GM12892 (cell line): ENCODE data around the gene MGMT.

Experiments
- DNase-seq: peaks from one replicate; pipeline ENCODE4 v3.0.0; 2011; ENCODE audit not compliant: insufficient read length
- FAIRE-seq: peaks from 2 replicates; lab custom pipeline; 2011; peaks lifted over from hg19 to GRCh38; lab: Jason Lieb, UNC
- POLR2A ChIP-seq: IDR thresholded peaks from 2 replicates; pipeline ENCODE4 v1.6.1; 2011; ENCODE audit warnings: low read depth, low read length, control low read depth
- POLR2AphosphoS5 ChIP-seq: IDR thresholded peaks from 2 replicates; pipeline ENCODE4 v1.6.1; 2011; ENCODE audit warnings: low read depth, low read length, control low read depth
- TAF1 ChIP-seq: IDR thresholded peaks from 2 replicates; pipeline ENCODE4 v1.6.1; 2011; ENCODE audit warnings: low read depth, mild to moderate bottlenecking, control low read depth, low read length, borderline replicate concordance

MGMT gene

DNA sequence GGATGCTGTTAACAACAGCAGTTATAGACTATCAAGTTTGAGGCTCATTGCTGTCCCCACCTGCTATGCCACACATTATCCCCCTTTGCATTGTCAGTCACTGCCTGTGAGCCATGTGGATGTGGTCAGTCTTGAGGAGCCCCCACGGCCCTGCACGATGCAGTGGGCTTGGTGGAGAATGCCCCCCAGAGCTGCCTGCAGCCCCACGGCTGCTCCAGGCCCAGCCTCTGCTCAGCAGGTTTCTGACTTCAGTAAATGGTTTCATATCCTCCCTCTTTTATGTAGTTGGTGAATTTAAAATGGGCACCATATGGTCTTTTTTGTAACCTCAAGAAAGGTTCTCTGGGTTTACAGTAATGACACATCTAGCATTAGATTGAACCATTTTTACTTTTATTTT, 332.9 kb downstream of the MGMT start:
- no peak for DNase-seq
- no peak for TF ChIP-seq TAF1
- no peak for TF ChIP-seq POLR2AphosphoS5
- no peak for TF ChIP-seq POLR2A
- FAIRE-seq = no peak

DNA sequence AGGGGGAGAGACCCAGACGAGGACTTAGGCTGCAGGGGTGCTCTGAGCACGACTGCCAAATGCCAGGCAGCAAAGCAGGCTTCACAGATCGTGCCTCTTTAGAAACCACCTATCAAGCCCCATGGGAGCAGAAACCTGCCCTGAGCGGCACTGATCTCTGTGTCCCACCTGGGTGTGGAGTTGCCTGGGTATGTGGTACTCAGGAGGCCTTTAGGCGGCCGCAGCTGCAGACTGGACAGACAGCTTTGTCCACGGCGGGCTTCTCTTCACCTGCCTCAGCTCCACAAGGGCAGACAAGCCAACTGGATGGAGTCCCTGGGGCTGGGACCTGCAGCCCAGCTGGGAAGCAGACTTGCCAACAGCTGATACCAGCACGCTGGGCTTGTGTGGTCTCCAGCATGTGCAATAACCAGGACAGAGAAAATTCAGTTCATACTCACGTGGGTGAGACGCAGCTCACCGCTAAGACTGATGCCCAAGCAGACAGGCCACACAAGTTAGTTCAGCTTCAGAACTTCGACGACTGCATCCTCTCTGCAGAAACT, 333.8 kb downstream of the MGMT start:
- TF ChIP-seq POLR2AphosphoS5 = no peak
- TF ChIP-seq POLR2A = no peak
- no peak for TF ChIP-seq TAF1
- FAIRE-seq = no peak
- no peak for DNase-seq

DNA sequence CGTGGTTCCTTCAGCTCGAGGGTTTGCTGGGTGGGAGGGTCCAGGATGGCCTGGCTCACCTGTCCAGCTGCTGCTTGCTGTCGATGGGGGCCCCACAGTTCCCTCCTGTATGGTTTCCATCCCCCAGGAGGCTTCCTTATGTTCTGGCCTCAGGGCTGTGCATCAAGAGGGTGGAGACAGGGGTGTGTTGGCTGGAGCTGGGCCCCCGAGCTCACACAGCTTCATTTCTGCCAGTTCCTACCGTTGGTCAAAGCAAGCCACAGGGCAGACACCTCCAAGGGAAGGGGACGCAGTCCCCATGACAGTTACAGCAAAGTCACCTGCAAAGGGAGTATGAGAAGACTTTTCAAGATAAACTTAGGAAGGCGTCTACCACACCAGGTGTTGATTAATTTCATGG, 340.2 kb downstream of the MGMT start:
- no peak for FAIRE-seq
- no peak for TF ChIP-seq POLR2A
- TF ChIP-seq POLR2AphosphoS5 = no peak
- TF ChIP-seq TAF1 = no peak
- DNase-seq = no peak

DNA sequence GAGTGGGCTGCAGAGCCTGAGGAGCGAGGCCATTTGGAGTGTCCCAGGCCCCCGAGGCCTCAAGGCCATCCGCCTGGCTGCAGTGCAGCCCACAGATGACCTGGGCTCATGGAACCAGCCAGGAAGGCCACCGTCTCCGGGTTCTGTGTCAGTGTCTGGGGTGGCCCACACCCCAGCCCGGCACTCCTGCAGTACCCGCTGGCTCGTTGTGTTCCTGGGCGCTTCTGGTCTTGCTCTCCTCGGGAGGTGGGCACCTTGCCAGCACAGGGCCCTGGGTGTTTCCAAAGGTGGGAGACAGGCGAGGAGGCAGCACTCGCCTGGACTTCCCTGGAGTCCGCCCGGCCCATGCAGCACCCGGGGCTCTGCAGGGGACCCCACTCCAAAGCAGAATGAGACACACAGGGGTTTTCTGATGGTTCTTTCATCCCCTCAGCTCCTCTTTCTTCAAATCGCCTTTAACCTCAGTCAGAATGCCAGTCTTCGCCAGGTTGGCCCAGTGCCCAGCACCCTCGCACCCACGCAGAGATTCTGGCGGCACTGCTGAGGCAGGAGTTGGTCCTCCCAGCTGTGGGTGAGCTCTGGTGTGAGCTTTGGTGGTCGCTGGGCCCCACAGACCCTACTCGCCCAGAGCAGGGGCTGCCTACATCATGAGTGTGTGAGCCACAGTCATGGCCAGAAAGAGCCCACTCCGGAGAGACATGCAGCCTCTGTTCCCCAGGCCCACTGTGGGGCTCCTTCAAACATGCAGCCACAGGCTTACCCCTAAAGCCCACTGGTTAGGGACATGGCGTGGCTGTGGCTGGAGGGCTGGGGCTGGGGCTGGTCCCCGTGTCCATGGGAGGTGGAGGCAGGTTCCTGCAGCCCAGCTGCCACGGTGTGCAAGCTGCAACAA, 341.3 kb downstream of the MGMT start:
- no peak for TF ChIP-seq POLR2A
- no peak for TF ChIP-seq POLR2AphosphoS5
- no peak for TF ChIP-seq TAF1
- no peak for DNase-seq
- no peak for FAIRE-seq

DNA sequence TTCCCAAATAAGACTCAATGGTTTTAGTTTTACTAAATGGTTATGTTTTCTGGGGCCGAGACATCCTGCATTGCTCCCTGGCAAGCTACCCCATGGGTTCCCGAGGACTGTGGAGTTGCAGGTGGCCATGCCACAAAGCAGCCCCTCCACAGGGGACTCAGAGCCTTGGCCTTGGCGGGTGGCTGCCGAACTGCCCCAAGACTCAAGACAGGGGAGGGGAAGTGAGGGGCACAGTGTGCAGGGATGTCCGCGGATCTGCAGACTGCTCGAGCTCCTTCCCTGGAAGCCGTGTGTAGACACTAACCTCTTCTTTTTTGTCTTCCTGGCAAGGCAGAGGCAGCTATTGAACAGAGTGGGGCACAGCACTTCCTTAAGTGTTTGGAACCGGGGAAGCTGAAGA, 342.4 kb downstream of the MGMT start:
- FAIRE-seq (no peak), DNase-seq (no peak)
- no peak for TF ChIP-seq POLR2AphosphoS5
- TF ChIP-seq POLR2A = no peak
- no peak for TF ChIP-seq TAF1

DNA sequence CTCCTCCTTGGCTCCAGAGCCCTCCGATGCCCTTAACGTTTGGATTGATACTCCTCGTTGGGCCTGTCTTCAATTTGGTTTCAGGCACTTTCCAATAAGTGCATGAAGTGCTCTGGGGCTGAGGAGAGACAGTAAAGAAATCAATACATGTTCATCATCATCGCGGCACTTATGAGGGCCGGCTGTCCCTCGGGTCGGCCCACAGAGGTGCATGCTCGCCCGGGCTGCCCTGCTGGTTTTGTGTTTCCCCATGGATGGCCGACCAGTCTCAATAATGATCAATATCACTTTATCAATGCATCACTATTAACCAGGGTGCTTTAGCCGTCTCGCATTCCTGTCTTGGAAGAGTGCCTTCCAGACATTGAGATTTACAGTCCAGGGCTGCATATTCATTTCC, 342.8 kb downstream of the MGMT start:
- no peak for FAIRE-seq
- TF ChIP-seq POLR2AphosphoS5 (no peak), TAF1 (no peak), POLR2A (no peak)
- DNase-seq = no peak

DNA sequence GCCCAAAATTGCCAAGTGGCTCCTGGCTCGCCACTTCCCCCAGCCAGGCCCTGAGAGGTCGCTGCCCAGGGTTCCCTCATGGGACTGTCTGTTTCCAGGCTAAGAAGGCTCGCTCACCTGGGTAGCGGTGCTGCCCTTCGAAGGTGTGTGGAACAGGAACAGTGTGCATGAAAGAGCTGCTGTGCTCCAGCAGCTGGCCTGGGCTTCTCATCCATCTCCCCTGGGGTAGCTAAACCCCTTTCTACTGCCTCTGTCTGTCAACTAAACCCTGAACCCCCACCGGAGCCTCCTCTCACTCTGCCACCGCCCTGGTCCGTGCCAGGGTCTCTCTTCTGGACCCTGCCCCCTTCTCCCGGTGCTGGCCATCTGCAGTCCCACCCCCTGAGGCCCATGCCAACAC, 344.2 kb downstream of the MGMT start:
- FAIRE-seq (no peak), DNase-seq (no peak)
- no peak for TF ChIP-seq POLR2AphosphoS5
- TF ChIP-seq TAF1 = no peak
- TF ChIP-seq POLR2A = no peak

DNA sequence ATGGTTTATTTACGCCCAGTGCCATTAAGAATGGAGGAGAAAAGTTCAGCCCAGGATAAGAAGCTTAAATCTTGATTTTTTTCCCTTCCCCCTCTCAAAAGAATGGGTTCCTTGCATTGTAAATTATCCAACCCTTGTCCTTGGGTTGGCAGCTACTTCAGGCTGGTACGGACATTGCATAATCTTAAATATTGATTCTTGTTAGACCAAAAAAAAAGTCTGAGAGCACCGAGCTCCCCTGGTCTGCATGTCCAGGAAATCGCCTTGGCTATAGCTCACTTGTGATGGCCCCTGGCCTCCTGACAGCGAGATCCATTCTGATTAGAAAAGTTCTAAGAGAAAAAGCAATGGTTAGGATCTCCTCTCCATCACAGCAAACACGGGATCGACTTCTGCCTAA, 345.4 kb downstream of the MGMT start:
- no peak for FAIRE-seq
- TF ChIP-seq TAF1 = no peak
- TF ChIP-seq POLR2A = no peak
- no peak for TF ChIP-seq POLR2AphosphoS5
- DNase-seq = no peak

DNA sequence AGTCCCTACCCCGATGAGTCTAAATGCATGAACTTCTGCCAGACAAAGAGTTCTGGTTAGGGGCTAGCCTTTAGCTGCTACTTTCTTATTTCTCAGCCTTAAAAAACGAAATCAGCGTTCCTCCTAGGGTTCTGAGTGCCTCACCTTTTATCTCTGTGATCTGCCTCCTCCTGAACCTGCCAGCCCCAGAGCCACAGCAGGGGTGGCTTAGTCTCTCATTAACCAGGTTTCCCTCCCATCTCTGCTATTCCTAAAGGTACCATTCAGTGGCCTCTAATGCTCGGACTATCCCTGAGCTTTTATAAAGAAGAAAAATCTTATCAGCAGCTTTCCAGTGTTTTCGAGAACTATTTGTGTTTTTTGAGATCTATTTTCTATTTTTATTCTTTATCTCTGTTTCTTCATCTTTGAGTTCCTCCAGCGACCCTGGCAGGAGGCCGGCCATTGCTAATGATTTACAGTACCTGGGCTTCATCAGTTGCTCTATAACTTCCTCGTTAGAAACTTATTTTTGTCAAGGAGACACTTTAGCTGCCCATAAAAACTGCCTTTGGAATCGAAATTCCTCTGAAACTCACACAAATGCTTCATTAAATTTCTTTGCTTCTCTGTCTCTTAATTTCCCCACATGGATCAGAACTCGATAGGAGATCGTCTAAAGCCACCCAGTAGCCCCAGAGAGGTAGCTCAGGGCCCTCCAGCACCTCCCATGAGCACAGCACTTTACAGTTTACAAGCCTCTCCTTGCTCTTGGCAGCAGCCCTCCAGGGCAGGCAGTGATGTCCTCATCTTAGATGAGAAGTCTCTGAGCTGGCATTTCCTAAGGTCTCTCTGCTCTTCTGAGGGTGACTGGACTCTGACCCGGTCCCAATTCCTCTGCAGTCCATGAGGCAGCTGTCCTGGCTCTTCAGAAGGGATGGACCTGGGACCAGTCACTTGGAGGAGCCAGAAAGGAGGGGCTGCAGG, 347.9 kb downstream of the MGMT start:
- DNase-seq = no peak
- TF ChIP-seq POLR2AphosphoS5 (no peak), TAF1 (no peak), POLR2A (no peak)
- FAIRE-seq = no peak

DNA sequence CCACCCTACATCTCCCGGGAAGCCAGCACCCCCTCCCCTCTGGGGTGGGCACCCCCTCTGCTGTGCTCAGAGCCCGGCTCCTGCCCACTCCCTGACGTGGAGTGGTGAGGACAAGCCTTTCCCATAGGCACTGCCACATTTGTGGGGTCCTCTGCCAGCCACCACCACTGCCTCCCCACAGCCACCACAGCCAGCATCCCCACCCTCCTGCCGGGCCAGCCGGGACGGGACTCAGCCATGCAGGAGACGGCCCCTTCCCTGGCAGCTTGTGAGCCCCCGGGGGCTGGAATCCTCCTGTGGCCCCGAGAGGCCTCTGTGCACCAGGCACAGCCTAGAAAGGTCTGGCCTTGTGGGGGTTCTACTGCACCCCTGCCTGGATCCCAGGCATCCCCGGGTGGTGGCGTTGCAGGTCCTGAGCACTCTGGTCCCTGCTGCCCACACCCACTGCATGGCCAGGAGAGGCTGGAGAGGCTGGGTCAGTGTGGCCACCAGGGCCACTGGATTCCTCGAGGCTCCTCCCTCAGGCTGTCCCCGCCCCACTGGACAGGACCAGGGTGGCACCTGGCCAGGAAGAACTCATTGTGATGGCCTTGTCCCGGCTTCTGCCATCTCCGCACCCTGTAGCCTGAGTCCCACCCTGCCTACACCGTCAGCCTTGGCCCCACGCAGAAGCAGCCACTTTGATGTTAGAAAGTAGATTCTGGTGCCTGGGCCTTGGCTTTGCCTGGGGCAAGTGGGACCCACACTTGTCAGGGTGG, 349.0 kb downstream of the MGMT start:
- FAIRE-seq = no peak
- TF ChIP-seq POLR2A (no peak), POLR2AphosphoS5 (no peak), TAF1 (no peak)
- DNase-seq = no peak

DNA sequence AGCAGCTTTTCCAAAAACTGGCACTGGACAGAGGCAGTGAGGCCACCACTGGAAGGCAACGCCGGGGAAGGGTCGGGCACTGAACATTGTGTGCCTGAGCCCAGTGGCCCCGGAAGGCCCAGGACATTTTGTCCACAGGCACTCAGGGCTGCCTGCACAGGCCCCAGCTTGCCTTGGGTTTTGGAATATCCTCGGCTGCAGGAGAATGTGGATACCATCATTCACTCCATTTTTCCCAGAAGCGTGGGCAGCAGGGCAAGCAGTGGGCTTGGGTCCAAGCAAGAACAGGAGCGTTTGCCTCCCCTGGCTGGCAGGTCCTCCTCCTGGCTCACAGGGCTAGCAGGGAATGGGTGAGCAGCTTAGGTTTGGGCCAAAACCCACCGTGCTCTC, 349.6 kb downstream of the MGMT start:
- no peak for FAIRE-seq
- TF ChIP-seq POLR2AphosphoS5 = no peak
- no peak for TF ChIP-seq TAF1
- TF ChIP-seq POLR2A = no peak

More for the DNA sequence above, 349.6 kb downstream of the MGMT start:
- DNase-seq = no peak
